Body of pancreas (tissue), 4 donors: ENCODE data around the gene MCF2.

Experiments
- POLR2A ChIP-seq, 3 donors: fragments of 450-650 bp; IDR thresholded peaks; one replicate each; pipeline ENCODE4 v1.6.1; 2016; ENCODE audit warnings: antibody characterized with exemption in 3 of 3, mild to moderate bottlenecking in 2 of 3
- TF ChIP-seq, protein P1 (sequence below), 7 experiments: fragments of 450-650 bp in 4 of 7; fragments of 200-600 bp in 3 of 7; sonication (generic) in 3 of 7; IDR thresholded peaks; one replicate each; pipeline ENCODE4 v1.5.1; 2016 to 2019; ENCODE audit warnings: antibody characterized with exemption in 7 of 7

DNA sequence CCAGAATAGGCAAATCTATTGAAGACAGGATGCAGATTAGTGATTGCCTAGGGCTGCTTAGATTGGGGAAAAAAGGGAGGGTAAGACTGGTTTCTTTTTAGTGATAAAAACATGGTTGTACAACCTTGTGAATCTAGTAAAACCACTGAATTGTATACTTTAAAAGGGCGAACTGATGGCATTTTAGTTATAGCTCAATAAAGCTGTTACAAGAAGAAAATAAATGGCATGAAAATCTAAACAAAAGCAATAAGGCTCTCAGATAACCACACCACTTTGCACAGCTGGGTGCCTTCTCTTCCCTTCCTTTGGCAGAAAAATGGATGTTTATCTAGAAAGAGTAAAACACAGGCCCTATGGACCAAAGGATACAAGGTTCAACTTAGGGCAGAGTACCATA is 107.9 kb downstream of the MCF2 start:
- TF ChIP-seq, protein P1, sequence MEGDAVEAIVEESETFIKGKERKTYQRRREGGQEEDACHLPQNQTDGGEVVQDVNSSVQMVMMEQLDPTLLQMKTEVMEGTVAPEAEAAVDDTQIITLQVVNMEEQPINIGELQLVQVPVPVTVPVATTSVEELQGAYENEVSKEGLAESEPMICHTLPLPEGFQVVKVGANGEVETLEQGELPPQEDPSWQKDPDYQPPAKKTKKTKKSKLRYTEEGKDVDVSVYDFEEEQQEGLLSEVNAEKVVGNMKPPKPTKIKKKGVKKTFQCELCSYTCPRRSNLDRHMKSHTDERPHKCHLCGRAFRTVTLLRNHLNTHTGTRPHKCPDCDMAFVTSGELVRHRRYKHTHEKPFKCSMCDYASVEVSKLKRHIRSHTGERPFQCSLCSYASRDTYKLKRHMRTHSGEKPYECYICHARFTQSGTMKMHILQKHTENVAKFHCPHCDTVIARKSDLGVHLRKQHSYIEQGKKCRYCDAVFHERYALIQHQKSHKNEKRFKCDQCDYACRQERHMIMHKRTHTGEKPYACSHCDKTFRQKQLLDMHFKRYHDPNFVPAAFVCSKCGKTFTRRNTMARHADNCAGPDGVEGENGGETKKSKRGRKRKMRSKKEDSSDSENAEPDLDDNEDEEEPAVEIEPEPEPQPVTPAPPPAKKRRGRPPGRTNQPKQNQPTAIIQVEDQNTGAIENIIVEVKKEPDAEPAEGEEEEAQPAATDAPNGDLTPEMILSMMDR (IDR thresholded peaks at IDR 0.05): no peak
- TF ChIP-seq POLR2A (IDR thresholded peaks at IDR 0.05): no peak
